Measurements from ENCODE around the gene OSR1. TPM values are rescaled to one million over a fixed set of nuclear protein-coding genes. Genes with fewer than 3 reads are reported as not detected.
"Not testable (repeated sequence)": the region's sequence is repeated elsewhere in the genome, so short reads cannot be mapped to it uniquely, and the experiment has no call there.

Gene OSR1
- total RNA-seq, 1 experiment from 2014 or later: 1.3 TPM

DNA sequence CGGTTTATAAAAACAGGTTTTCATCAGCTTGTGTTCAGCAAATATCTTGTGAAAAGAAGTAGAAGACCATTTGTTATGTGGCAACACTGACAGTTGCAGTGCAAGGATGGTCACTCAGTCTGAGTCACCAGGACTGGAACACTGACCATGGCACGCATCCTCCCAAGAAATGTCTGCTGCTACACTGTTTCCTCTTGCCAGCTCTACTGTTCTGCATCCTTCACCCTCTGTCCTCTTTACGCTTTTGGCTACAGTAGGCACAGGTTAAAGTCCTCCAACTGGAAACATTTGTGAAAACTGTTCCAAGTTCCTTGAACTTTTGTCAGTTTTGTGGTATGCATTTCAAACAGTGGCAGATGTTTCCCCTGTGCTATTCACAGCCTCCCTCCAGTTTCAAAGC lies 39.4 kb downstream of the OSR1 start:
- H3K4me3 Mint-ChIP-seq (ENCODE audit: low read depth, unreplicated experiment): no peak overlapping the region
- no peaks in the 10 kb centered on the region for H3K36me3 Mint-ChIP-seq (ENCODE audit: insufficient read depth, unreplicated experiment)
- intact Hi-C loops (cut with micrococcal nuclease; ENCODE audit: unreplicated experiment): no loop called here
- BruUV-seq (replicated peaks): no TSS peak
- TF ChIP-seq, protein P1, sequence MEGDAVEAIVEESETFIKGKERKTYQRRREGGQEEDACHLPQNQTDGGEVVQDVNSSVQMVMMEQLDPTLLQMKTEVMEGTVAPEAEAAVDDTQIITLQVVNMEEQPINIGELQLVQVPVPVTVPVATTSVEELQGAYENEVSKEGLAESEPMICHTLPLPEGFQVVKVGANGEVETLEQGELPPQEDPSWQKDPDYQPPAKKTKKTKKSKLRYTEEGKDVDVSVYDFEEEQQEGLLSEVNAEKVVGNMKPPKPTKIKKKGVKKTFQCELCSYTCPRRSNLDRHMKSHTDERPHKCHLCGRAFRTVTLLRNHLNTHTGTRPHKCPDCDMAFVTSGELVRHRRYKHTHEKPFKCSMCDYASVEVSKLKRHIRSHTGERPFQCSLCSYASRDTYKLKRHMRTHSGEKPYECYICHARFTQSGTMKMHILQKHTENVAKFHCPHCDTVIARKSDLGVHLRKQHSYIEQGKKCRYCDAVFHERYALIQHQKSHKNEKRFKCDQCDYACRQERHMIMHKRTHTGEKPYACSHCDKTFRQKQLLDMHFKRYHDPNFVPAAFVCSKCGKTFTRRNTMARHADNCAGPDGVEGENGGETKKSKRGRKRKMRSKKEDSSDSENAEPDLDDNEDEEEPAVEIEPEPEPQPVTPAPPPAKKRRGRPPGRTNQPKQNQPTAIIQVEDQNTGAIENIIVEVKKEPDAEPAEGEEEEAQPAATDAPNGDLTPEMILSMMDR (IDR thresholded peaks at IDR 0.05; ENCODE audit: unreplicated experiment): no peak
- H3K9me3 Mint-ChIP-seq (ENCODE audit: low read depth, unreplicated experiment): no peaks in the 10 kb centered on the region
- H3K4me1 Mint-ChIP-seq (ENCODE audit: low read depth, unreplicated experiment): no peaks in the 10 kb centered on the region
- H3K27ac Mint-ChIP-seq (ENCODE audit: unreplicated experiment): no peak overlapping the region
- CTCF ChIA-PET: no interaction called here
- no peak for DNase-seq
- H3K27me3 Mint-ChIP-seq (ENCODE audit: unreplicated experiment): no peaks in the 10 kb centered on the region

DNA sequence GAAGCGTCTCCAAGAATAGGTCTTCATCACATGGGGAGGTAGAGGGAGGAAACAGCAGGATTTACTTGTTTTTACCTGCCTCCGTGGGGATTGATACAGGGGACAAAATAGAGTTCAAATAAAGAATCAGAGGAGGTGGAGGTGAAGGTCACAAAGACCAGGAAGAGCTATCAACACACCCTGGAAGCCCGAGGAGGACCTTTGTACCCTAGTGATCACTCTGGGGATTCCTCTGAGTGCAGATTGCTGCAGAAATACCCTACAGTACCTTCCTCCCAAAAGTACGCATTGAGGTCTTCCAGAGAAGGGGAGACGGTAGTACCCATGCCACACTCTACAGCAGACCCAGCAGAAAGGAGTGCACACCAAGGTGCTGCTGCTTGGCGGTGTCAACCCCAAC lies 44.9 kb downstream of the OSR1 start:
- Mint-ChIP-seq H3K4me1 (ENCODE audit: low read depth, unreplicated experiment) (no peaks in the 10 kb centered on the region), H3K27ac (ENCODE audit: unreplicated experiment) (no peak overlapping the region), H3K27me3 (ENCODE audit: unreplicated experiment) (no peaks in the 10 kb centered on the region), H3K4me3 (ENCODE audit: low read depth, unreplicated experiment) (no peak overlapping the region), H3K9me3 (ENCODE audit: low read depth, unreplicated experiment) (peaks cover 2% of the 10 kb centered on the region), H3K36me3 (ENCODE audit: insufficient read depth, unreplicated experiment) (no peaks in the 10 kb centered on the region)
- DNase-seq: no peak
- intact Hi-C loops (cut with micrococcal nuclease; ENCODE audit: unreplicated experiment): no loop called here
- no TSS peak for BruUV-seq (replicated peaks)
- TF ChIP-seq, protein P1 (IDR thresholded peaks at IDR 0.05; ENCODE audit: unreplicated experiment): no peak
- CTCF ChIA-PET: no interaction called here

DNA sequence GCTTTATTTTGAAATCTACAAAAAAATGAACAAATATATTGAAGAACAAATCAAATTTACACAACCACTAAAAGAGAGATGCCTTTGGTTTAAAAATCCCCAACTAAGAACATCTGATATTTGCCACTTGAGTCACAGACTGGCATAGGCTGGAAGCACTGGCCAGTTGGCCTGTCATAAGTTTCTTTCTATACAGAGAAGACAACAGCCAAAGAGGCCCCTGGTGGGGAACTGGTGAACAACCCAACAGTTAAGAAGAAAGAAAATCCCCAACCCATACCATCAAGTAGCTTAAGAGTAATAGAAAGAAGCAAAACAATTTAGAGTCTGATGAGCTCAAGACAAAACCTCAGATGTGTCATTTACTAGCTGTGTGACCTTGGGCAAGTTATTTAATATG lies 45.5 kb downstream of the OSR1 start:
- DNase-seq: peak; percentile 23
- peaks cover 3% of the 10 kb centered on the region for H3K9me3 Mint-ChIP-seq (ENCODE audit: low read depth, unreplicated experiment)
- intact Hi-C loops (cut with micrococcal nuclease; ENCODE audit: unreplicated experiment): no loop called here
- no peaks in the 10 kb centered on the region for H3K4me1 Mint-ChIP-seq (ENCODE audit: low read depth, unreplicated experiment)
- no peaks in the 10 kb centered on the region for H3K27me3 Mint-ChIP-seq (ENCODE audit: unreplicated experiment)
- no peak overlapping the region for H3K4me3 Mint-ChIP-seq (ENCODE audit: low read depth, unreplicated experiment)
- BruUV-seq (replicated peaks): no TSS peak
- no peaks in the 10 kb centered on the region for H3K36me3 Mint-ChIP-seq (ENCODE audit: insufficient read depth, unreplicated experiment)
- CTCF ChIA-PET: no interaction called here
- TF ChIP-seq, protein P1 (IDR thresholded peaks at IDR 0.05; ENCODE audit: unreplicated experiment): no peak
- no peak overlapping the region for H3K27ac Mint-ChIP-seq (ENCODE audit: unreplicated experiment)

DNA sequence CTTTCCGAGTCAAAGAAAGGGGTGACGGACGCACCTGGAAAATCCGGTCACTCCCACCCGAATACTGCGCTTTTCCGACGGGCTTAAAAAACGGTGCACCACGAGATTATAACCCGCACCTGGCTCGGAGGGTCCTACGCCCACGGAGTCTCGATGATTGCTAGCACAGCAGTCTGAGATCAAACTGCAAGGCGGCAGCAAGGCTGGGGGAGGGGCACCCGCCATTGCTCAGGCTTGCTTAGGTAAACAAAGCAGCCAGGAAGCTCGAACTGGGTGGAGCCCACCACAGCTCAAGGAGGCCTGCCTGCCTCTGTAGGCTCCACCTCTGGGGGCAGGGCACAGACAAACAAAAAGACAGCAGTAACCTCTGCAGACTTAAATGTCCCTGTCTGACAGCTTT lies 52.4 kb downstream of the OSR1 start:
- H3K27me3 Mint-ChIP-seq (ENCODE audit: unreplicated experiment); CTCF ChIA-PET; BruUV-seq (replicated peaks); H3K9me3 Mint-ChIP-seq (ENCODE audit: low read depth, unreplicated experiment); intact Hi-C loops (cut with micrococcal nuclease; ENCODE audit: unreplicated experiment); H3K4me3 Mint-ChIP-seq (ENCODE audit: low read depth, unreplicated experiment); H3K36me3 Mint-ChIP-seq (ENCODE audit: insufficient read depth, unreplicated experiment); H3K4me1 Mint-ChIP-seq (ENCODE audit: low read depth, unreplicated experiment); H3K27ac Mint-ChIP-seq (ENCODE audit: unreplicated experiment); DNase-seq: not testable (repeated sequence)

DNA sequence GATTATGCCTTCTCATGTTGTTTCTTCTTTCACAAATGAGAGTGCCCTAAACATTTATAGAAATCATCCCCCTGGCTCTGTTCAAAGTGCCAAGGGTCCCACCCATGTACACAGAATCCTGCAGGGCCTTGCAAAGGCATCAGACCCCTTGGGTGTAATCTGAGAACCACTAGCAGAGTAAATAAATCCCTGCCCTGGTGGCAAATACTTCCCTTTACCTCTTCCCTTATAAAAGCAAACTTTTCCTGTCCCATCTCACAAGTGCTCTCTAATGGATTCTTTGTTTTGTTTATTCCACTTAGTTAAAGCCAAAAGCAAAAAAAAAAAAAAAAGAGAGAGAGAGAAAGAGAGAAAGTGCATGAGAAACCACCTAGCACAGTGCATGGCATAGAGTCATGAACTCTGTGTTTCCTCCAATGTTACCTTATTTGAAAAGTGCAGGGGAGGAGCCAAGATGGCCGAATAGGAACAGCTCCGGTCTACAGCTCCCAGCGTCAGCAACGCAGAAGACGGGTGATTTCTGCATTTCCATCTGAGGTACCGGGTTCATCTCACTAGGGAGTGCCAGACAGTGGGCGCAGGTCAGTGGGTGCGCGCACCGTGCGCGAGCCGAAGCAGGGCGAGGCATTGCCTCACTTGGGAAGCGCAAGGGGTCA lies 52.9 kb downstream of the OSR1 start:
- H3K4me1 Mint-ChIP-seq (ENCODE audit: low read depth, unreplicated experiment); BruUV-seq (replicated peaks); H3K9me3 Mint-ChIP-seq (ENCODE audit: low read depth, unreplicated experiment); intact Hi-C loops (cut with micrococcal nuclease; ENCODE audit: unreplicated experiment); H3K4me3 Mint-ChIP-seq (ENCODE audit: low read depth, unreplicated experiment); CTCF ChIA-PET; DNase-seq; H3K27me3 Mint-ChIP-seq (ENCODE audit: unreplicated experiment); H3K36me3 Mint-ChIP-seq (ENCODE audit: insufficient read depth, unreplicated experiment): not testable (repeated sequence)
- H3K27ac Mint-ChIP-seq (ENCODE audit: unreplicated experiment): peak overlapping the region; percentile 50
